Fibroblast of villous mesenchyme (primary cell): ENCODE data around the gene CD2BP2. TPM values are rescaled to one million over a fixed set of nuclear protein-coding genes. Genes with fewer than 3 reads are reported as not detected.
A peak's percentile ranks its signal among the peaks of the same experiment; 100 is the strongest.

ENCODE experiments used
- DNase-seq: peaks from one replicate; pipeline ENCODE4 v3.0.0-alpha.2; 2010; ENCODE audit warnings: low read depth
- H3K4me3 ChIP-seq: 2 replicates; pipeline ENCODE4 v1.5.1; 2011; ENCODE audit warnings: low read depth, mild to moderate bottlenecking, low read length
- CTCF ChIP-seq: IDR thresholded peaks from 2 replicates; pipeline ENCODE4 v1.5.1; 2012; ENCODE audit warnings: low read depth, mild to moderate bottlenecking, low read length; ENCODE audit not compliant: insufficient read depth
- total RNA-seq: library from RNA; depleted of rRNA; stranded (reverse); fragments of >200 nt; gene quantifications from 2 replicates; pipeline ENCODE4 v1.2.3, GENCODE V29; 2012

The CD2BP2 gene
- 35.1 and 40.6 TPM in 2 replicates for total RNA-seq

GRCh38 chr16:30355144-30355953, at the start of gene CD2BP2:
Gene CD2BP2 (minus strand): TSS chr16:30355308. CDS start chr16:30354681, 627 bp downstream.
- H3K4me3 ChIP-seq, result peak within 1 kb of the TSS; percentile 97
- peak; percentile 100 for DNase-seq
- TF ChIP-seq CTCF, result no peak

- no peak overlapping the region for H3K4me3 ChIP-seq
- TF ChIP-seq CTCF, result no peak
- no peak for DNase-seq
Observed at GRCh38 chr16:30401768-30402425, 46.8 kb upstream of the CD2BP2 start.

- DNase-seq, result no peak
- no peak for TF ChIP-seq CTCF
- peak overlapping the region; percentile 78 for H3K4me3 ChIP-seq
Observed at GRCh38 chr16:30399435-30400186, 44.5 kb upstream of the CD2BP2 start.

- H3K4me3 ChIP-seq, result no peak overlapping the region
- DNase-seq, result no peak
Observed at GRCh38 chr16:30398661-30399434, 43.7 kb upstream of the CD2BP2 start.

GRCh38 chr16:30397776-30398660, 42.9 kb upstream of the CD2BP2 start:
- no peak for DNase-seq

More at GRCh38 chr16:30398661-30399434, 43.7 kb upstream of the CD2BP2 start:
- no peak for TF ChIP-seq CTCF

More at GRCh38 chr16:30397776-30398660, 42.9 kb upstream of the CD2BP2 start:
- TF ChIP-seq CTCF, result no peak
- H3K4me3 ChIP-seq, result no peak overlapping the region
